Activated CD4-positive, alpha-beta T cell treated with anti-CD3 and anti-CD28 coated beads, Interleukin-2, amount 50 U/mL, for 24 hours (primary cell): Measurements from ENCODE around the gene KLHL25.

Source experiments
- DNase-seq, 2 donors: peaks; one replicate each; pipeline ENCODE4 v3.0.0-alpha.2; 2020; ENCODE audit warnings: low read depth in 1 of 2, low spot score in 1 of 2

KLHL25 gene

DNA sequence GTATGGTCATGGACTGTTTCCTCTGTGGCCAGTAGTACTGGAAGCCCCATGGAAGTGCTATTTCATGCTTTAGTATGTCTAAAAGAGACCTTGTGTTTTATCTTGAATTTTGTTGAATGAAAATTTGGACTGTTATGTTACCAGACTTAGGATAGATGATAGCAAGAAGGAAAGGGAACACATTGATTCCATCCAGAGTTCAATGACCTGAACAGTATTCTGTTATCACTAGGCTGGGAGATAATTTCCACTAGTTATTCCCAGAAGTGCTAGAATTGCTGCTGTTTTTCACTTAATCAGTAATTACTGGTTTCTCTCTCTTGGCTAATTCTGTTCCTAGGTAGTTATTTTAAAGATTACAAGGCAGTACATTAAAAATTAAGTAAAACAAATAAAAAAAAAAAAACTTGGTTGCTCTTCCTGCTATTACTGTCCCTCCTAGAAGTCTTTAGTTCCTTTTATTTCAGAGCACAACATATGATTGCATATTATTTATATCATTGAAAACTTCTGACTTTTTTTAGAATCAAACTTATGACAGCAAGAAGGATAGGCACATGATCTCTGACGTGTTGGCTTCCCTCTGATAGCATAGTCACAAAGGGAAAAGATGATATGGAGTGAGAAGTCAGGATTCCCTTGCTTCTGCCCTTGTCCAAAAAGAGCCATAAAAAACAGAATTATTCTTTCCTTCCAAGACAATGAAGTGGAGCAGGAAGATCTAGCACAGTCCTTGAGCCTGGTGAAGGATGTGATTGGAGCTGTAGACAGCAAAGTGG lies 72.2 kb downstream of the KLHL25 start:
- no peak for DNase-seq

DNA sequence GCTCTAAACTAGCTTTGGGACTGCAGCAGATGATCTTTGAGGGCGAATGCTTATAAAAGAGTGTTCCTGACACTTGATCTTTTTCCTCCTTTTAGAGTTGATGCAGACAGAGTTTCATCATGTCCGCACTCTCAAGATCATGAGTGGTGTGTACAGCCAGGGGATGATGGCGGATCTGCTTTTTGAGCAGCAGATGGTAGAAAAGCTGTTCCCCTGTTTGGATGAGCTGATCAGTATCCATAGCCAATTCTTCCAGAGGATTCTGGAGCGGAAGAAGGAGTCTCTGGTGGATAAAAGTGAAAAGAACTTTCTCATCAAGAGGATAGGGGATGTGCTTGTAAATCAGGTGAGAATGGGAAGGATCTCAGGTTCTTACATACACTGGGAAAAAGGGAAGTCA lies 75.7 kb downstream of the KLHL25 start:
- no peak for DNase-seq

DNA sequence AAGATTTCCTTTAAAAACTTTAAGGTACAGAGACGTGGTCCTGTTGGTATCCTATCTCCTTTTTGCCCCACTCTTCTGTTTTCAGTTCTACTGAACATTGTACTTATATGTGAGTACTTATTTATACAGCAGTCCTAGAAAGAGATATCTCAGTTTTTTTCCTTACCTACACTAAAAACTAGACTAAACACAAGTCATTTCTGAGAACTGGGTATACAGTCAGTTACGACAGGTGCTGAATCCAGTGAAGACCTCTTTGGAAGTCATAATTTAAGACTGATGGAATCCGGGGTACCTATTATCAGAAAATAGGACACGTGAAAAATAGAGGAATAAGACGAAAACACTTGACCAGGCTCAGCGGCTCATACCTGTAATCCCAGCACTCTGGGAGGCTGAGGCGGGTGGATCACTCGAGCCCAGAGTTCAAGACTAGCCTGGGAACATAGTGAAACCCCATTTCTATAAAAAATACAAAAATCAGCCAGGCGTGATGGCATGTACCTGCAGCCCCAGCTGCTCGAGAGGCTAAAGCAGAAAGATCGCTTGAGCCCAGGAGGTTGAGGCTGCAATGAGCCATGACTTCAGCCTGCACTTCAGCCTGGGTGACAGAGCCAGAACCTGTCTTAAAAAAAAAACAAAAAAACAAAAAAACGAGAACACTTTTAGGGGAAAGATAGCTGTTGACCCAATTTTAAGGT lies 76.3 kb downstream of the KLHL25 start:
- no peak for DNase-seq

DNA sequence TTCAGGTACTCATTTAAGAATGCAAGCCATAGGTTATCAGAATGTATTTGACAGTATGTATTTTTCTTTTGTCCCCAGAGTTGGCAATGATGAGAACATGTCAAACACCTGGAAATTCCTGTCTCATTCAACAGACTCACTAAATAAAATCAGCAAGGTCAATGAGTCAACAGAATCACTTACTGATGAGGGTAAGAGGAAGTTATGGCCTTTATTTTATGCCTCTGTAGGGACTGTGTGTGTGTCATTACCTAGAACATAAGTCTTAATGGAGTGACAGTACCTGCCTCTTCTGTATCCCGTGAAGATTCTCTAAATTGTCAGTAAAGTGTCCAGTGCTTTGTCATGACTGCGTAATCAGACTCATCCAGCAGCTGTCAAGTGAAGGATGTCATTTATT lies 77.5 kb downstream of the KLHL25 start:
- DNase-seq: no peak

DNA sequence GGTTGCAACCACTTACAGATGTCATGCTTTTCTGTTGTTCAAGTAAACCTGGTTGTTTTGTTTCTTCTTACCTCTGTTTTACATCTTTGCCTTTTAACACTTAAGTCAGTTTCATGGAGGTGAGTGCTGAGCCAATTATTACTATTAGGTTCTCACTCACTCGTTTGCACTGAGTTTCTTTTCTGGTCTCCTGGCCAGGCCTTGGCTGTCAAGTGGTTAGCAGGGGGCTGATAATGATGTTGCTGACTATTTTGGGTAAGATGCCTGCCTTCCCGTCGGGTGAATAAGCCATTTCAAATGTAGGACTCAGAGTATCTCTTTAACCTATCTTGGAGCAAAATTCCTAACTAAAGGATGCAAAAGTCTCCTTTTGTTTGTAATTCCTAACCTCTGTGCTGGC lies 78.5 kb downstream of the KLHL25 start:
- DNase-seq: no peak

DNA sequence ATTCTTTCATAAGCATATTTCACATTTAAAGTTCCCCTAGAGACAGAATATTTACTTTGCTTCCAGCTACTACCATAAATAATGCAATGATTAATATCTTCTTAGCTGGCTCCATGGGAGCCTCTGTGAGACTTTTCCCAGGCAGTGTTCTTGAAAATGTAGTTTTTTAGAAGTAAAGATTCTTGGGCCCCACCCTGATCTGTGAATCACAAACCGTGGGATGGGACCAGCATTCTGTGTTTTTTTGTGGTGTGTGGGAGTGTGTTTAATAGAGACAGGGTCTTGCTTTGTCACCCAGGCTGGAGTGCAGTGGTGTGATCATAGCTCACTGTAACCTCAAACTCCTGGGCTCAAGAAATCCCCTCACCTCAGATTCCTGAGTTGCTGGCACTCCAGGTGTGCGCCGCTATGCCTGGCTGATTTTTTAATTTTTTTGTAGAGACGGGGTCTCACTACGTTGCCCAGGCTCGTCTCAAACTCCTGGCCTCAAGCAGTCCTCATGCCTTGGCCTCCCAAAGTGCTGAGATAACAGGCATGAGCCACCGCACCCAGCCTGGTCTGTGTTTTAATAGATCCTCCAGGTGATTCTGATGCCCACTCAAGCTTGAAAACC lies 83.0 kb downstream of the KLHL25 start:
- no peak for DNase-seq

DNA sequence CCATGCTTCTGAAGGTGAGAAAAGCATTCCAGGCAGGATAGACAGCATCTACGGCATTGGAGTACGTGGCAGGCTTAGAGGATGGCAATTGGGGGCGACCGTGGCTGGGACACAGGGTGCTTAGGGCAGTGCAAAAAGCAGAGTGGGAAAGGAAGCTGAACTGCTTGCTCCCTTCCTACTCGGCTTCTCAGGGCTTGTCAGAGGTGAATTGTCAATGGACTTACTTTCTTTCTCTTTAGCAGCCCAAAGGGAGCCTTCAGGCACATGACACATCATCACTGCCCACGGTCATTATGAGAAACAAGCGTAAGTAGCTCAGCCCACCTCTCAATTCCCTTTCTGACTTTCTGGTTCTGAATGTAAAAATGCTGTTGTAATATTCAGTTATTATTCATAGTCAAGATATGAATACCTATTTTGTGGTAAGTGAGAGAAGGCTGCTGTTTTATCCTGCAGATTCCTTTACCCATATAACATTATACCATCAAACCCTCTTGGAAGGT lies 84.3 kb downstream of the KLHL25 start:
- DNase-seq: no peak
